ENCODE results near the gene ZNF791. TPM values are rescaled to one million over a fixed set of nuclear protein-coding genes. Genes with fewer than 3 reads are reported as not detected.
"Not testable (repeated sequence)": the region's sequence is repeated elsewhere in the genome, so short reads cannot be mapped to it uniquely, and the experiment has no call there.

The ZNF791 gene
- total RNA-seq, 1 donor from 2014 or later, result 10.4 TPM

GRCh38 chr19:12628040-12629022, 17.6 kb downstream of the ZNF791 start:
- Histone ChIP-seq H3K36me3 (ENCODE audit: control insufficient read depth in 3 of 3, insufficient read depth in 3 of 3, low read length in 3 of 3) (peaks cover 33 to 50% (median 49%) of the 10 kb centered on the region in 3 donors), H3K9me3 (ENCODE audit: control insufficient read depth in 3 of 3, low read length in 3 of 3) (peaks cover 7 to 15% (median 12%) of the 10 kb centered on the region in 3 donors)

GRCh38 chr19:12629215-12629614, 18.5 kb downstream of the ZNF791 start:
- peaks cover 32 to 47% (median 45%) of the 10 kb centered on the region in 3 donors for H3K36me3 ChIP-seq (ENCODE audit: control insufficient read depth in 3 of 3, insufficient read depth in 3 of 3, low read length in 3 of 3)
- H3K9ac ChIP-seq (ENCODE audit: low read depth in 1 of 3, low read length in 3 of 3), result no peak overlapping the region
- H3K9me3 ChIP-seq (ENCODE audit: control insufficient read depth in 3 of 3, low read length in 3 of 3), result peaks cover 7 to 15% (median 12%) of the 10 kb centered on the region in 3 donors
- H3K27ac ChIP-seq (ENCODE audit: low read depth, low read length), result no peak overlapping the region
- no peaks in the 10 kb centered on the region for H3K4me1 ChIP-seq (ENCODE audit: control insufficient read depth in 3 of 3, insufficient read depth in 3 of 3, low read length in 3 of 3)
- H3K4me3 ChIP-seq (ENCODE audit: low read length in 3 of 3), result no peak overlapping the region
- H3K27me3 ChIP-seq (ENCODE audit: control insufficient read depth in 3 of 3, insufficient read depth in 3 of 3, low read length in 3 of 3), result no peaks in the 10 kb centered on the region

More at GRCh38 chr19:12628040-12629022, 17.6 kb downstream of the ZNF791 start:
- Histone ChIP-seq H3K4me3 (ENCODE audit: low read length in 3 of 3) (no peak overlapping the region), H3K27ac (ENCODE audit: low read depth, low read length) (no peak overlapping the region), H3K9ac (ENCODE audit: low read depth in 1 of 3, low read length in 3 of 3) (no peak overlapping the region), H3K27me3 (ENCODE audit: control insufficient read depth in 3 of 3, insufficient read depth in 3 of 3, low read length in 3 of 3) (no peaks in the 10 kb centered on the region), H3K4me1 (ENCODE audit: control insufficient read depth in 3 of 3, insufficient read depth in 3 of 3, low read length in 3 of 3) (no peaks in the 10 kb centered on the region)

GRCh38 chr19:12636631-12637030, 25.9 kb downstream of the ZNF791 start:
- no peak overlapping the region for H3K27ac ChIP-seq (ENCODE audit: low read depth, low read length)
- no peak overlapping the region for H3K4me3 ChIP-seq (ENCODE audit: low read length in 3 of 3)
- H3K4me1 ChIP-seq (ENCODE audit: control insufficient read depth in 3 of 3, insufficient read depth in 3 of 3, low read length in 3 of 3), result peaks cover 7 to 9% (median 7%) of the 10 kb centered on the region in 3 donors
- H3K9ac ChIP-seq (ENCODE audit: low read depth in 1 of 3, low read length in 3 of 3), result no peak overlapping the region
- no peaks in the 10 kb centered on the region for H3K9me3 ChIP-seq (ENCODE audit: control insufficient read depth in 3 of 3, low read length in 3 of 3)
- H3K27me3 ChIP-seq (ENCODE audit: control insufficient read depth in 3 of 3, insufficient read depth in 3 of 3, low read length in 3 of 3), result no peaks in the 10 kb centered on the region
- H3K36me3 ChIP-seq (ENCODE audit: control insufficient read depth in 3 of 3, insufficient read depth in 3 of 3, low read length in 3 of 3), result no peaks in the 10 kb centered on the region

- Histone ChIP-seq H3K4me1 (ENCODE audit: control insufficient read depth in 3 of 3, insufficient read depth in 3 of 3, low read length in 3 of 3) (peaks cover 7 to 9% (median 7%) of the 10 kb centered on the region in 3 donors), H3K9ac (ENCODE audit: low read depth in 1 of 3, low read length in 3 of 3) (no peak overlapping the region)
Measured at GRCh38 chr19:12638611-12639182, 28.0 kb downstream of the ZNF791 start.

GRCh38 chr19:12639901-12640613, 29.3 kb downstream of the ZNF791 start:
- Histone ChIP-seq H3K27ac (ENCODE audit: low read depth, low read length) (no peak overlapping the region), H3K9ac (ENCODE audit: low read depth in 1 of 3, low read length in 3 of 3) (peak overlapping the region; percentile 32 to 65 (median 62)), H3K27me3 (ENCODE audit: control insufficient read depth in 3 of 3, insufficient read depth in 3 of 3, low read length in 3 of 3) (no peaks in the 10 kb centered on the region), H3K9me3 (ENCODE audit: control insufficient read depth in 3 of 3, low read length in 3 of 3) (no peaks in the 10 kb centered on the region), H3K4me3 (ENCODE audit: low read length in 3 of 3) (peak overlapping the region; percentile 26 to 60 (median 52)), H3K4me1 (ENCODE audit: control insufficient read depth in 3 of 3, insufficient read depth in 3 of 3, low read length in 3 of 3) (peaks cover 7 to 9% (median 7%) of the 10 kb centered on the region in 3 donors), H3K36me3 (ENCODE audit: control insufficient read depth in 3 of 3, insufficient read depth in 3 of 3, low read length in 3 of 3) (no peaks in the 10 kb centered on the region)

More at GRCh38 chr19:12638611-12639182, 28.0 kb downstream of the ZNF791 start:
- no peak overlapping the region for H3K4me3 ChIP-seq (ENCODE audit: low read length in 3 of 3)
- H3K36me3 ChIP-seq (ENCODE audit: control insufficient read depth in 3 of 3, insufficient read depth in 3 of 3, low read length in 3 of 3), result no peaks in the 10 kb centered on the region
- no peaks in the 10 kb centered on the region for H3K9me3 ChIP-seq (ENCODE audit: control insufficient read depth in 3 of 3, low read length in 3 of 3)
- no peaks in the 10 kb centered on the region for H3K27me3 ChIP-seq (ENCODE audit: control insufficient read depth in 3 of 3, insufficient read depth in 3 of 3, low read length in 3 of 3)
- H3K27ac ChIP-seq (ENCODE audit: low read depth, low read length), result no peak overlapping the region

GRCh38 chr19:12641456-12641855, 30.7 kb downstream of the ZNF791 start:
- Histone ChIP-seq H3K9ac (ENCODE audit: low read depth in 1 of 3, low read length in 3 of 3) (no peak overlapping the region), H3K4me1 (ENCODE audit: control insufficient read depth in 3 of 3, insufficient read depth in 3 of 3, low read length in 3 of 3) (peaks cover 7 to 9% (median 7%) of the 10 kb centered on the region in 3 donors), H3K4me3 (ENCODE audit: low read length in 3 of 3) (no peak overlapping the region), H3K27ac (ENCODE audit: low read depth, low read length) (no peak overlapping the region), H3K9me3 (ENCODE audit: control insufficient read depth in 3 of 3, low read length in 3 of 3) (no peaks in the 10 kb centered on the region), H3K36me3 (ENCODE audit: control insufficient read depth in 3 of 3, insufficient read depth in 3 of 3, low read length in 3 of 3) (no peaks in the 10 kb centered on the region), H3K27me3 (ENCODE audit: control insufficient read depth in 3 of 3, insufficient read depth in 3 of 3, low read length in 3 of 3) (no peaks in the 10 kb centered on the region)

- Histone ChIP-seq H3K9ac (ENCODE audit: low read depth in 1 of 3, low read length in 3 of 3) (no peak overlapping the region), H3K4me1 (ENCODE audit: control insufficient read depth in 3 of 3, insufficient read depth in 3 of 3, low read length in 3 of 3) (peaks cover 7 to 9% (median 7%) of the 10 kb centered on the region in 3 donors), H3K27me3 (ENCODE audit: control insufficient read depth in 3 of 3, insufficient read depth in 3 of 3, low read length in 3 of 3) (no peaks in the 10 kb centered on the region), H3K9me3 (ENCODE audit: control insufficient read depth in 3 of 3, low read length in 3 of 3) (no peaks in the 10 kb centered on the region), H3K27ac (ENCODE audit: low read depth, low read length) (no peak overlapping the region), H3K36me3 (ENCODE audit: control insufficient read depth in 3 of 3, insufficient read depth in 3 of 3, low read length in 3 of 3) (no peaks in the 10 kb centered on the region), H3K4me3 (ENCODE audit: low read length in 3 of 3) (no peak overlapping the region)
Measured at GRCh38 chr19:12642506-12642905, 31.8 kb downstream of the ZNF791 start.

- not testable (repeated sequence) for H3K27ac ChIP-seq (ENCODE audit: low read depth, low read length); H3K9ac ChIP-seq (ENCODE audit: low read depth in 1 of 3, low read length in 3 of 3); H3K36me3 ChIP-seq (ENCODE audit: control insufficient read depth in 3 of 3, insufficient read depth in 3 of 3, low read length in 3 of 3); H3K4me3 ChIP-seq (ENCODE audit: low read length in 3 of 3); H3K9me3 ChIP-seq (ENCODE audit: control insufficient read depth in 3 of 3, low read length in 3 of 3); H3K27me3 ChIP-seq (ENCODE audit: control insufficient read depth in 3 of 3, insufficient read depth in 3 of 3, low read length in 3 of 3)
- peaks cover 14 to 16% (median 14%) of the 10 kb centered on the region in 3 donors for H3K4me1 ChIP-seq (ENCODE audit: control insufficient read depth in 3 of 3, insufficient read depth in 3 of 3, low read length in 3 of 3)
Measured at GRCh38 chr19:12643716-12644115, 33.0 kb downstream of the ZNF791 start.

GRCh38 chr19:12646551-12646950, 35.8 kb downstream of the ZNF791 start:
- Histone ChIP-seq H3K9ac (ENCODE audit: low read depth in 1 of 3, low read length in 3 of 3) (no peak overlapping the region), H3K27me3 (ENCODE audit: control insufficient read depth in 3 of 3, insufficient read depth in 3 of 3, low read length in 3 of 3) (no peaks in the 10 kb centered on the region), H3K9me3 (ENCODE audit: control insufficient read depth in 3 of 3, low read length in 3 of 3) (no peaks in the 10 kb centered on the region), H3K4me1 (ENCODE audit: control insufficient read depth in 3 of 3, insufficient read depth in 3 of 3, low read length in 3 of 3) (peaks cover 7% of the 10 kb centered on the region in 3 donors), H3K36me3 (ENCODE audit: control insufficient read depth in 3 of 3, insufficient read depth in 3 of 3, low read length in 3 of 3) (peaks cover 0 to 7% (median 2%) of the 10 kb centered on the region in 3 donors), H3K4me3 (ENCODE audit: low read length in 3 of 3) (no peak overlapping the region), H3K27ac (ENCODE audit: low read depth, low read length) (no peak overlapping the region)
